Vagina (tissue), 2 donors: ENCODE data around the gene APOB. TPM values are rescaled to one million over a fixed set of nuclear protein-coding genes. Genes with fewer than 3 reads are reported as not detected.

Experiments
- DNase-seq, 2 donors: peaks; one replicate each; pipeline ENCODE4 v3.0.0-alpha.2; 2017; ENCODE audit errors: extremely low spot score in 2 of 2
- H3K27ac ChIP-seq: fragments of 200-600 bp; sonication (generic); one replicate; pipeline ENCODE4 v1.5.1; 2019
- H3K27me3 ChIP-seq: fragments of 200-600 bp; sonication (generic); one replicate; pipeline ENCODE4 v1.5.1; 2019
- H3K36me3 ChIP-seq, 2 donors: fragments of 200-600 bp; sonication (generic); one replicate each; pipeline ENCODE4 v1.5.1; 2017 to 2019
- H3K4me1 ChIP-seq: fragments of 200-600 bp; sonication (generic); one replicate; pipeline ENCODE4 v1.5.1; 2019
- H3K4me3 ChIP-seq, 2 donors: fragments of 200-600 bp; sonication (generic); 1 replicate in 1 of 2; 2 replicates in 1 of 2; pipeline ENCODE4 v1.5.1; 2016 to 2019
- H3K9me3 ChIP-seq: fragments of 200-600 bp; sonication (generic); one replicate; pipeline ENCODE4 v1.5.1; 2019
- POLR2A ChIP-seq, 2 donors: fragments of 450-650 bp; IDR thresholded peaks; one replicate each; pipeline ENCODE4 v1.6.1; 2017; ENCODE audit warnings: antibody characterized with exemption in 2 of 2, mild to moderate bottlenecking in 2 of 2, moderate library complexity in 2 of 2
- POLR2AphosphoS5 ChIP-seq, 2 donors: sonication (generic); formaldehyde crosslinking; IDR thresholded peaks; one replicate each; pipeline ENCODE4 v1.9.0; 2017; ENCODE audit warnings: antibody characterized with exemption in 2 of 2, mild to moderate bottlenecking in 2 of 2, low read depth in 1 of 2; ENCODE audit not compliant: insufficient read depth in 1 of 2
- intact Hi-C: fragments of 100-400 bp; cut with DNase I; formaldehyde crosslinking; loops from one replicate; pipeline ENCODE4 v1.15.1; 2023
- total RNA-seq: library from RNA; depleted of rRNA; stranded (reverse); fragments of >200 nt; gene quantifications from one replicate; pipeline ENCODE4 v1.2.3, GENCODE V29; 2016
- TF ChIP-seq, protein P1 (sequence below), 3 experiments: fragments of 450-650 bp in 2 of 3; fragments of 200-600 bp in 1 of 3; sonication (generic) in 1 of 3; IDR thresholded peaks; one replicate each; pipeline ENCODE4 v1.5.1; 2017 to 2019; ENCODE audit warnings: antibody characterized with exemption in 3 of 3, mild to moderate bottlenecking in 2 of 3, moderate library complexity in 2 of 3

Gene APOB
- total RNA-seq, 1 donor from 2014 or later = not detected

DNA sequence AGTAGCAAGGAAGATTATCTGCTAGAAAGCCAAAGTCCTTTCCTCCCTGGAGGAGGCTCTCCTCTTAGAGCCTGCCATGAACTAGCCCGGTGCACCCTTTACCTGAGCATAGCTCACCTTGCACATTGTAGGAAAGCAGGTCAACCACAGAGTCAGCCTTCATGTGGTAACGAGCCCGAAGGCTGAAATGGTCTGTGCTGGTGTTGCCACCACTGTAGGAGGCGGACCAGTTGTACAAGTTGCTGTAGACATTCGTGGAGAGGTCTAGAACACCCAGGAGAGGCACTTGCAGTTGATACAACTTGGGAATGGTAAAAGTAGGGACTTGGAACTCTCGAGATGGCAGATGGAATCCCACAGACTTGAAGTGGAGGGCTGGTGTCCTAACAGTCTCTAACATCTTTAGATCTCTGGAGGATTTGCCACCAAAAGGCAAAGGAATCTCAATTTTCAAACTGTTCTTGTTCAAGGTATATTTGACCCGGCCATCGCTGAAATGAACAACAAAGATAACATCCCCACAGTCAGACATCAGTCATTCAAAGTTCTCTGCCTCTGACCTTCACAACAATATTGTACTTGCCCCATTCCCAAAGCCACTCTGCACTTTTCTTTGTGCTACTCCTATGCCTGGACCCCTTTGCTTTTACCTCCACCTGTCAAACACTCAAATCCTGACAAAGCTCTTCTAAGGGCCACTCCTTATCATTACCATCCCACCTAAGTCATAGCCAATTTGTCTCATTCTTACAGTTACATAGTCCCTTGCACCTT is 30.6 kb downstream of the APOB start:
- no peaks in the 10 kb centered on the region for H3K4me1 ChIP-seq
- no peaks in the 10 kb centered on the region for H3K9me3 ChIP-seq
- H3K36me3 ChIP-seq = no peaks in the 10 kb centered on the region
- no peak overlapping the region for H3K4me3 ChIP-seq
- TF ChIP-seq POLR2A (IDR thresholded peaks at IDR 0.05) = no peak
- no peak for TF ChIP-seq POLR2AphosphoS5 (IDR thresholded peaks at IDR 0.05; ENCODE audit: insufficient read depth in 1 of 2, low read depth in 1 of 2)
- TF ChIP-seq, protein P1, sequence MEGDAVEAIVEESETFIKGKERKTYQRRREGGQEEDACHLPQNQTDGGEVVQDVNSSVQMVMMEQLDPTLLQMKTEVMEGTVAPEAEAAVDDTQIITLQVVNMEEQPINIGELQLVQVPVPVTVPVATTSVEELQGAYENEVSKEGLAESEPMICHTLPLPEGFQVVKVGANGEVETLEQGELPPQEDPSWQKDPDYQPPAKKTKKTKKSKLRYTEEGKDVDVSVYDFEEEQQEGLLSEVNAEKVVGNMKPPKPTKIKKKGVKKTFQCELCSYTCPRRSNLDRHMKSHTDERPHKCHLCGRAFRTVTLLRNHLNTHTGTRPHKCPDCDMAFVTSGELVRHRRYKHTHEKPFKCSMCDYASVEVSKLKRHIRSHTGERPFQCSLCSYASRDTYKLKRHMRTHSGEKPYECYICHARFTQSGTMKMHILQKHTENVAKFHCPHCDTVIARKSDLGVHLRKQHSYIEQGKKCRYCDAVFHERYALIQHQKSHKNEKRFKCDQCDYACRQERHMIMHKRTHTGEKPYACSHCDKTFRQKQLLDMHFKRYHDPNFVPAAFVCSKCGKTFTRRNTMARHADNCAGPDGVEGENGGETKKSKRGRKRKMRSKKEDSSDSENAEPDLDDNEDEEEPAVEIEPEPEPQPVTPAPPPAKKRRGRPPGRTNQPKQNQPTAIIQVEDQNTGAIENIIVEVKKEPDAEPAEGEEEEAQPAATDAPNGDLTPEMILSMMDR (IDR thresholded peaks at IDR 0.05) = no peak
- H3K27me3 ChIP-seq = no peaks in the 10 kb centered on the region
- DNase-seq = no peak
- H3K27ac ChIP-seq = no peak overlapping the region
- intact Hi-C loops = no loop called here

- TF ChIP-seq POLR2AphosphoS5 (IDR thresholded peaks at IDR 0.05; ENCODE audit: insufficient read depth in 1 of 2, low read depth in 1 of 2) (no peak), POLR2A (IDR thresholded peaks at IDR 0.05) (no peak)
- TF ChIP-seq, protein P1 (IDR thresholded peaks at IDR 0.05) = no peak
- DNase-seq = no peak
- Histone ChIP-seq H3K27me3 (no peaks in the 10 kb centered on the region), H3K4me3 (no peak overlapping the region), H3K4me1 (no peaks in the 10 kb centered on the region), H3K36me3 (no peaks in the 10 kb centered on the region), H3K27ac (no peak overlapping the region), H3K9me3 (no peaks in the 10 kb centered on the region)
- intact Hi-C loops = no loop called here
Observed at GRCh38 chr2:21012557-21012937, 31.3 kb downstream of the APOB start.

- TF ChIP-seq POLR2A (IDR thresholded peaks at IDR 0.05) = no peak
- TF ChIP-seq, protein P1 (IDR thresholded peaks at IDR 0.05) = no peak
- no peak for TF ChIP-seq POLR2AphosphoS5 (IDR thresholded peaks at IDR 0.05; ENCODE audit: insufficient read depth in 1 of 2, low read depth in 1 of 2)
- no peaks in the 10 kb centered on the region for H3K27me3 ChIP-seq
- no peak overlapping the region for H3K27ac ChIP-seq
- no peak overlapping the region for H3K4me3 ChIP-seq
- H3K4me1 ChIP-seq = no peaks in the 10 kb centered on the region
- no peak for DNase-seq
- H3K9me3 ChIP-seq = no peaks in the 10 kb centered on the region
- intact Hi-C loops = no loop called here
- H3K36me3 ChIP-seq = no peaks in the 10 kb centered on the region
Observed at GRCh38 chr2:21011876-21012556, 31.9 kb downstream of the APOB start.

GRCh38 chr2:21011453-21011852 is 32.4 kb downstream of the APOB start:
- DNase-seq = no peak
- Histone ChIP-seq H3K9me3 (no peaks in the 10 kb centered on the region), H3K4me3 (no peak overlapping the region), H3K27me3 (no peaks in the 10 kb centered on the region), H3K36me3 (no peaks in the 10 kb centered on the region), H3K27ac (no peak overlapping the region), H3K4me1 (no peaks in the 10 kb centered on the region)
- no peak for TF ChIP-seq POLR2AphosphoS5 (IDR thresholded peaks at IDR 0.05; ENCODE audit: insufficient read depth in 1 of 2, low read depth in 1 of 2)
- no peak for TF ChIP-seq POLR2A (IDR thresholded peaks at IDR 0.05)
- TF ChIP-seq, protein P1 (IDR thresholded peaks at IDR 0.05) = no peak
- intact Hi-C loops = no loop called here
